ENCODE measurements around the gene RAB5B.

Gene RAB5B

DNA sequence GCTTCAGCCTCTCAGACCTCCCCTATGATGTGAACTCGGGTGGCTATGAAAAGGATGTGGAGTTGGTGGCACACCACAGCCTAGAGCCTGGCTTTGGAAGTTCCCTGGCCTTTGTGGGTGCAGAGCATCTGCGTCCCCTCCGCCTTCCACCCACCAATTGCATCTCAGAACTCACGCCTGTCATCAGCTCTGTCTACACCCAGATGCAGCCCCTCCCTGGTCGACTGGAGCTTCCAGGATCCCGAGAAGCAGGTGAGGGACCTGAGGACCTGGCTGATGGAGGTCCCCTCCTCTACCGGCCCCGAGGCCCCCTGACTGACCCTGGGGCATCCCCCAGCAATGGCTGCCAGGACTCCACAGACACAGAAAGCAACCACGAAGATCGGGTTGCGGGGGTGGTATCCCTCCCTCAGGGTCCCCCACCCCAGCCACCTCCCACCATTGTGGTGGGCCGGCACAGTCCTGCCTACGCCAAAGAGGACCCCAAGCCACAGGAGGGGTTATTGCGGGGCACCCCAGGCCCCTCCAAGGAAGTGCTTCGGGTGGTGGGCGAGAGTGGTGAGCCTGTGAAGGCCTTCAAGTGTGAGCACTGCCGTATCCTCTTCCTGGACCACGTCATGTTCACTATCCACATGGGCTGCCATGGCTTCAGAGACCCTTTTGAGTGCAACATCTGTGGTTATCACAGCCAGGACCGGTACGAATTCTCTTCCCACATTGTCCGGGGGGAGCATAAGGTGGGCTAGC is 60.9 kb downstream of the RAB5B start:
- TF ChIP-seq, protein P1, sequence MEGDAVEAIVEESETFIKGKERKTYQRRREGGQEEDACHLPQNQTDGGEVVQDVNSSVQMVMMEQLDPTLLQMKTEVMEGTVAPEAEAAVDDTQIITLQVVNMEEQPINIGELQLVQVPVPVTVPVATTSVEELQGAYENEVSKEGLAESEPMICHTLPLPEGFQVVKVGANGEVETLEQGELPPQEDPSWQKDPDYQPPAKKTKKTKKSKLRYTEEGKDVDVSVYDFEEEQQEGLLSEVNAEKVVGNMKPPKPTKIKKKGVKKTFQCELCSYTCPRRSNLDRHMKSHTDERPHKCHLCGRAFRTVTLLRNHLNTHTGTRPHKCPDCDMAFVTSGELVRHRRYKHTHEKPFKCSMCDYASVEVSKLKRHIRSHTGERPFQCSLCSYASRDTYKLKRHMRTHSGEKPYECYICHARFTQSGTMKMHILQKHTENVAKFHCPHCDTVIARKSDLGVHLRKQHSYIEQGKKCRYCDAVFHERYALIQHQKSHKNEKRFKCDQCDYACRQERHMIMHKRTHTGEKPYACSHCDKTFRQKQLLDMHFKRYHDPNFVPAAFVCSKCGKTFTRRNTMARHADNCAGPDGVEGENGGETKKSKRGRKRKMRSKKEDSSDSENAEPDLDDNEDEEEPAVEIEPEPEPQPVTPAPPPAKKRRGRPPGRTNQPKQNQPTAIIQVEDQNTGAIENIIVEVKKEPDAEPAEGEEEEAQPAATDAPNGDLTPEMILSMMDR (IDR thresholded peaks at IDR 0.05; ENCODE audit: insufficient read depth, low read length, missing control alignments) = no peak
- no peak overlapping the region for H3K4me3 ChIP-seq (ENCODE audit: low read depth, low read length)
- DNase-seq (ENCODE audit: low read depth, low spot score) = no peak
- ChIA-PET CTCF (interaction anchor here (1.0 to 3.8 kb wide), 5 partner anchors 13 to 297 kb away, joined by 3 to 24 read pairs (median 6); partner anchors contain the start of gene SUOX), POLR2A (no interaction called here)

DNA sequence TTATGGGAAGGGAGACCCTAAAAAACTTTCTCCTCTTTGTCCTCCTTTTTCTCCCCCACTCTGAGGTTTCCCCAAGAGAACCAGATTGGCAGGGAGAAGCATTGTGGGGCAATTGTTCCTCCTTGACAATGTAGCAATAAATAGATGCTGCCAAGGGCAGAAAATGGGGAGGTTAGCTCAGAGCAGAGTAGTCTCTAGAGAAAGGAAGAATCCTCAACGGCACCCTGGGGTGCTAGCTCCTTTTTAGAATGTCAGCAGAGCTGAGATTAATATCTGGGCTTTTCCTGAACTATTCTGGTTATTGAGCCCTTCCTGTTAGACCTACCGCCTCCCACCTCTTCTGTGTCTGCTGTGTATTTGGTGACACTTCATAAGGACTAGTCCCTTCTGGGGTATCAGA is 63.3 kb downstream of the RAB5B start:
- no peak for DNase-seq (ENCODE audit: low read depth, low spot score)
- CTCF ChIA-PET = interaction anchor here (1.5 to 4.6 kb wide), 3 partner anchors 8 to 298 kb away, joined by 9 to 69 read pairs (median 18); partner anchors contain the start of gene SUOX
- POLR2A ChIA-PET = no interaction called here
- TF ChIP-seq, protein P1 (IDR thresholded peaks at IDR 0.05; ENCODE audit: insufficient read depth, low read length, missing control alignments) = no peak
- no peak overlapping the region for H3K4me3 ChIP-seq (ENCODE audit: low read depth, low read length)

DNA sequence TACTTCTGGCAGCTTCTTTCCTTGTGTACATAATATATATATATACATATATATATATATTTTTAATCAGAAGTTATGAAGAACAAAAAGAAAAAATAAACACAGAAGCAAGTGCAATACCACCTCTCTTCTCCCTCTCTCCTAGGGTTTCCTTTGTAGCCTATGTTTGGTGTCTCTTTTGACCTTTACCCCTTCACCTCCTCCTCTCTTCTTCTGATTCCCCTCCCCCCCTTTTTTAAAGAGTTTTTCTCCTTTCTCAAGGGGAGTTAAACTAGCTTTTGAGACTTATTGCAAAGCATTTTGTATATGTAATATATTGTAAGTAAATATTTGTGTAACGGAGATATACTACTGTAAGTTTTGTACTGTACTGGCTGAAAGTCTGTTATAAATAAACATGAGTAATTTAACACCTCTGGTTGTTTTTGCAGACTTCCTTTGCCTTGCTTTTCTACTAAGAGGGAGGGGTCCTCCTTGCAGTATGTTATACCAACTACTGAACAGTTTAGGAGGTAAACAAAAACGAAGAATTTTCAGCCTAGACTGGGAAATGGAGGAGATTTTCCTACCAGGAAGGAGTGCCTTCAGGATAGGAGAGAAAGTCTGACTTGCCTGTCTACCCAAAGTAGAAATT is 64.3 kb downstream of the RAB5B start:
- POLR2A ChIA-PET = no interaction called here
- CTCF ChIA-PET = interaction anchor here (1.5 to 4.6 kb wide), 4 partner anchors 9 to 299 kb away, joined by 9 to 69 read pairs (median 28); partner anchors contain the start of gene SUOX
- no peak for DNase-seq (ENCODE audit: low read depth, low spot score)
- TF ChIP-seq, protein P1 (IDR thresholded peaks at IDR 0.05; ENCODE audit: insufficient read depth, low read length, missing control alignments) = no peak
- H3K4me3 ChIP-seq (ENCODE audit: low read depth, low read length) = no peak overlapping the region

DNA sequence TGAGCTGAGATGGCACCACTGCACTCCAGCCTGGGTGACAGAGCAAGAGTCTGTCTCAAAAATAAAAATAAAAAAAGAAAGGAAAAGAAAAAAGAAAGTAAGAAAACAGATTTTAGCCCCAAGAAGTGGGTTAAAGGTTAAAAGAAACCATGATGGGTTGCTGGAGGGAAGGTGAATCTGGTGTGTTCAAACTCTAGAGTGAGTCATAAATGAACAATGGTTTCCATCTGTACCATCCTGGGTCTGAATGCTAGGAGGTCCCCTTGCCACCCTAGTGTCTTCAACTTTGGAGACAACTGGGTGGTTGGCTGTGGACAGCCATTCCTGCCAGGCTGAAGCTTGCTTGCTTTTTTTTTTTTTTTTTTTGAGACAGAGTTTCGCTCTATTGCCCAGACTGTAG is 66.3 kb downstream of the RAB5B start:
- POLR2A ChIA-PET = interaction anchor here (0.7 to 1.1 kb wide), 2 partner anchors 11 to 297 kb away, joined by 3 read pairs; no protein-coding TSS in a partner anchor

DNA sequence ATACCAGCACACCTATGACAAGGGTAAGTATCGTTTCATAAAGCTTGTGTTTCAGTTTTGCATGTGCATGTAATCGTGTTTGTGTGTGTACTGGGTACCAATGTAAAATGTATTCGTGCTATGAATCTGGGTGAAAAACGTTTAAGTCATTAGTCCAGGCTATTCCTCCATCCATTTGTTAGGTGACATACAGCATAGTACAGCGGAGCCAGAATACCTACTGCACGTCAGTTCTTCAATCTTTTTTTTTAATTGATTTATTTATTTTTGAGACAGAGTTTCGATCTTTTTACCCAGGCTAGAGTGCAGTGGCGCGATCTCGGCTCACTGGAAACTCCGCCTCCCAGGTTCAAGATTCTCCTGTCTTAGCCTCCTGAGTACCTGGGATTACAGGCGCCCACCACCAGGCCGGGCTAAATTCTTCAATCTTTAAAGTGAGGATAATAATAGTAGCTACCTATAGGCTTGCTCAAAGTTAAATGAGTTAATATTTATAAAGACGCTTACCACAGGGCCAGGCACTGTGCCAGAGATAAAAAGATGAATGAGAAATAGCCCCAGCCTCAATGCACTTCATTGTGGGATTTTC is 67.2 kb downstream of the RAB5B start:
- no peak for DNase-seq (ENCODE audit: low read depth, low spot score)
- TF ChIP-seq, protein P1 (IDR thresholded peaks at IDR 0.05; ENCODE audit: insufficient read depth, low read length, missing control alignments) = no peak
- H3K4me3 ChIP-seq (ENCODE audit: low read depth, low read length) = peak overlapping the region; percentile 50
- ChIA-PET POLR2A (interaction anchor here (0.7 to 1.1 kb wide), 3 partner anchors 12 to 298 kb away, joined by 3 read pairs; no protein-coding TSS in a partner anchor), CTCF (interaction anchor here (0.7 to 4.6 kb wide), 18 partner anchors 9 to 303 kb away, joined by 3 to 69 read pairs (median 4); partner anchors contain the start of genes GDF11, PA2G4 and SUOX)

More for the DNA sequence above, 66.3 kb downstream of the RAB5B start:
- CTCF ChIA-PET = interaction anchor here (0.7 to 4.6 kb wide), 12 partner anchors 8 to 302 kb away, joined by 3 to 69 read pairs (median 4); partner anchors contain the start of genes GDF11 and SUOX
- DNase-seq (ENCODE audit: low read depth, low spot score) = no peak
- H3K4me3 ChIP-seq (ENCODE audit: low read depth, low read length) = no peak overlapping the region
- TF ChIP-seq, protein P1 (IDR thresholded peaks at IDR 0.05; ENCODE audit: insufficient read depth, low read length, missing control alignments) = no peak

All from AG04449 (cell line).